ENCODE measurements around the gene GPX1. TPM values are rescaled to one million over a fixed set of nuclear protein-coding genes. Genes with fewer than 3 reads are reported as not detected.

GPX1 gene
- total and polyA plus RNA-seq, 2 of the 8 experiments (the other 6 are each of a cell fraction or from before 2014, with no cell fraction given): 250 to 757 TPM

GRCh38 chr3:49346797-49347251 is 11.3 kb downstream of the GPX1 start:
- Histone ChIP-seq H2BK5ac (ENCODE audit: low read depth, low read length) (no peak overlapping the region), H3K4me1 (replicated peaks in 1 of 4; ENCODE audit: control insufficient read depth in 3 of 4, insufficient read depth in 4 of 4, low read length in 3 of 4) (no peaks in the 10 kb centered on the region), H4K91ac (replicated peaks; ENCODE audit: insufficient read length, low read length) (no peak overlapping the region), H3K27me3 (replicated peaks in 1 of 4; ENCODE audit: control insufficient read depth in 3 of 4, extremely low read depth in 1 of 4, insufficient read depth in 3 of 4, low read length in 3 of 4) (no peaks in the 10 kb centered on the region; a peak in 1 of 7 replicates), H4K5ac (ENCODE audit: insufficient read length, low read depth, low read length) (no peak overlapping the region), H3K9ac (replicated peaks in 1 of 4; ENCODE audit: extremely low read depth in 1 of 4, low read depth in 3 of 4, low read length in 3 of 4) (no peak overlapping the region), H3K79me1 (ENCODE audit: low read depth, low read length) (no peaks in the 10 kb centered on the region), H2BK20ac (ENCODE audit: low read length) (no peak overlapping the region), H3K9me3 (ENCODE audit: insufficient read depth in 2 of 2, low read depth in 1 of 2, low read length in 1 of 2) (no peaks in the 10 kb centered on the region), H2AK5ac (ENCODE audit: low read depth, low read length) (no peak overlapping the region), H4K8ac (ENCODE audit: extremely low read depth, insufficient read depth, low read length) (no peak overlapping the region), H3K36me3 (ENCODE audit: control insufficient read depth in 2 of 4, insufficient read depth in 4 of 4, low read length in 3 of 4) (no peaks in the 10 kb centered on the region), H2BK12ac (ENCODE audit: low read depth, low read length) (no peak overlapping the region), H4K20me1 (replicated peaks in 1 of 2; ENCODE audit: control insufficient read depth in 1 of 2, insufficient read depth in 2 of 2, low read length in 2 of 2) (no peaks in the 10 kb centered on the region), H2AFZ (ENCODE audit: low read length) (no peak overlapping the region), H3K18ac (ENCODE audit: extremely low read depth, low read length) (no peak overlapping the region), H3K79me2 (ENCODE audit: control insufficient read depth in 1 of 2, insufficient read depth in 2 of 2, low read length in 2 of 2) (no peaks in the 10 kb centered on the region), H3K4me3 (ENCODE audit: extremely low read depth in 1 of 4, insufficient read depth in 2 of 4, low read depth in 3 of 4, low read length in 4 of 4) (no peak overlapping the region), H3K23ac (ENCODE audit: insufficient read length) (no peak overlapping the region), H3K56ac (replicated peaks; ENCODE audit: insufficient read length, low read depth, low read length) (no peak overlapping the region), H3K23me2 (ENCODE audit: low read depth, low read length) (no peaks in the 10 kb centered on the region; the same call in 1 of the 2 replicates), H2BK15ac (ENCODE audit: low read length) (no peak overlapping the region), H3K14ac (ENCODE audit: insufficient read length) (no peak overlapping the region), H3K4me2 (ENCODE audit: insufficient read depth in 1 of 2, low read depth in 2 of 2, low read length in 2 of 2) (no peak overlapping the region), H2BK120ac (replicated peaks; ENCODE audit: low read depth, low read length) (no peak overlapping the region), H3K27ac (ENCODE audit: low read depth, low read length) (no peak overlapping the region), H3K4ac (replicated peaks; ENCODE audit: insufficient read length, low read depth, low read length) (no peak overlapping the region)
- CTCF ChIA-PET (ENCODE audit: partially characterized antibody): no interaction called here
- 88% methylated on average over 6 of the region's 6 CpGs; no CpG with 5 or more reads in 1 of the 2 experiments for WGBS, 2 experiments (ENCODE audit: extremely low coverage in 1 of 2, insufficient coverage in 1 of 2, insufficient read length in 1 of 2, insufficient replicate concordance in 2 of 2, low coverage in 1 of 2, low lambda C conversion rate in 2 of 2, missing lambda C conversion rate in 1 of 2)
- no peak for TF ChIP-seq TCF12 (IDR thresholded peaks at IDR 0.05; ENCODE audit: low read depth, low read length)
- TF ChIP-seq SUZ12 (IDR thresholded peaks at IDR 0.05; ENCODE audit: low read length): no peak
- TF ChIP-seq, protein P1, sequence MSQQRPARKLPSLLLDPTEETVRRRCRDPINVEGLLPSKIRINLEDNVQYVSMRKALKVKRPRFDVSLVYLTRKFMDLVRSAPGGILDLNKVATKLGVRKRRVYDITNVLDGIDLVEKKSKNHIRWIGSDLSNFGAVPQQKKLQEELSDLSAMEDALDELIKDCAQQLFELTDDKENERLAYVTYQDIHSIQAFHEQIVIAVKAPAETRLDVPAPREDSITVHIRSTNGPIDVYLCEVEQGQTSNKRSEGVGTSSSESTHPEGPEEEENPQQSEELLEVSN (IDR thresholded peaks at IDR 0.05): no peak
- no peak for TF ChIP-seq BCL11A (IDR thresholded peaks at IDR 0.05; ENCODE audit: low read depth in 2 of 2, low read length in 2 of 2)
- FAIRE-seq: no peak
- POLR2A ChIA-PET (ENCODE audit: partially characterized antibody): interaction anchor here (4.3 kb wide), 1 partner anchor 11 kb away, joined by 20 read pairs; the partner anchor contains the start of gene GPX1
- no peak for DNase-seq (ENCODE audit: low read depth in 1 of 2, low spot score in 2 of 2)
